ENCODE measurements around the gene OR6B2.

Gene OR6B2

DNA sequence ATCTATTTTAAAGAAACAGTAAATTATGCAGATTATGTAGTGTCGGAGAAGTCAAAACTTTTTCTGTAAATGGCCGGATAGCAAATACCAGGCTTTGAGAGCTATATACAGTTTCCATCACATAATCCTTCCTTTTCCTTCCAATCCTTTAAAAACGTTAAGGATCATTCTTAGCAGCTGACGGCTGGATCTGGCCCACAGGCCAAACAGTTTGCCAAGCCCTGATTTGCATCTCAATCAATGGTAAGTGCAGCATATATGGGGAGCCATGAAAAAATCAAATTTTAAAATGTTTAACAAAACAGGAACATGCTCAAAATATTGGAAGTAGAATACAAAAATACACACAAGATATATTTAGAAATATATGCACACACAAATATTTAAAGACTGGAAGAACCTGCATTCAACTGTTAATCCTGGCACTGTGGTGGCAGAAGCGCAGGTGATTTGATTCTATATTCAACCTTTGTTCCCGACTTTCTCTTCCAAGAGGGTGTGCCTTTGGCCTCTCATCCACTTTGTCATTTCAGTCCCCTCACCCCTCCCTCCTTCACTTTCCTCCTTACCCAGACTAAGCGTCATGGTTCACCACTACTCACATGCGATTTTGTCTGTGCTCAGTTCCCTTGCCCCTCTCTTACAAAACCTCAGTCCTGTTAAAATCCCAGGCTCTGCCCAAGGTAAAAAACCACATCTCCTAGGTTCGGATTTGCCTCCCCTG, 32.4 kb downstream of the OR6B2 start:
- Mint-ChIP-seq H3K27ac (peak overlapping the region; percentile 8), H3K4me3 (no peak overlapping the region), H3K27me3 (ENCODE audit: low read depth, poor library complexity) (no peaks in the 10 kb centered on the region), H3K9me3 (no peaks in the 10 kb centered on the region), H3K4me1 (no peaks in the 10 kb centered on the region), H3K36me3 (ENCODE audit: low read depth) (peaks cover 42% of the 10 kb centered on the region)
- TF ChIP-seq, protein P1, sequence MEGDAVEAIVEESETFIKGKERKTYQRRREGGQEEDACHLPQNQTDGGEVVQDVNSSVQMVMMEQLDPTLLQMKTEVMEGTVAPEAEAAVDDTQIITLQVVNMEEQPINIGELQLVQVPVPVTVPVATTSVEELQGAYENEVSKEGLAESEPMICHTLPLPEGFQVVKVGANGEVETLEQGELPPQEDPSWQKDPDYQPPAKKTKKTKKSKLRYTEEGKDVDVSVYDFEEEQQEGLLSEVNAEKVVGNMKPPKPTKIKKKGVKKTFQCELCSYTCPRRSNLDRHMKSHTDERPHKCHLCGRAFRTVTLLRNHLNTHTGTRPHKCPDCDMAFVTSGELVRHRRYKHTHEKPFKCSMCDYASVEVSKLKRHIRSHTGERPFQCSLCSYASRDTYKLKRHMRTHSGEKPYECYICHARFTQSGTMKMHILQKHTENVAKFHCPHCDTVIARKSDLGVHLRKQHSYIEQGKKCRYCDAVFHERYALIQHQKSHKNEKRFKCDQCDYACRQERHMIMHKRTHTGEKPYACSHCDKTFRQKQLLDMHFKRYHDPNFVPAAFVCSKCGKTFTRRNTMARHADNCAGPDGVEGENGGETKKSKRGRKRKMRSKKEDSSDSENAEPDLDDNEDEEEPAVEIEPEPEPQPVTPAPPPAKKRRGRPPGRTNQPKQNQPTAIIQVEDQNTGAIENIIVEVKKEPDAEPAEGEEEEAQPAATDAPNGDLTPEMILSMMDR (IDR thresholded peaks at IDR 0.05) = no peak
- no peak for DNase-seq

DNA sequence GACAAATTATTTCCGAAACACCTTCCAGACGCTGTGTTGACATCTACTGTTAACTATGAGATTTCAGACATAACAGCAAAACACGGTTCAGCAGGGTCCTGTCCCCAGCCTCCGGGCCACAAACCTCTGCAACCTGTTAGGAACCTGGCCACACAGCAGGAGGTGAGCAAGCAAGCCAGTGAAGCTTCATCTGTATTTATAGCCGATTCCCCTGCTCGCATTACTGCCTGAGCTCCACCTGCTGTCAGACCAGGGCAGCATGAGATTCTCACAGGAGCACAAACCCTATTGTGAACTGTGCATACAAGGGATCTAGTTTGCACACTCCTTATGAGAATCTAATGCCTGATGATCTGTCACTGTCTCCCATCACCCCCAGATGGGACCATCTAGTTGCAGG, 36.1 kb downstream of the OR6B2 start:
- Mint-ChIP-seq H3K27ac (no peak overlapping the region), H3K36me3 (ENCODE audit: low read depth) (peaks cover 44% of the 10 kb centered on the region), H3K4me3 (no peak overlapping the region), H3K4me1 (no peaks in the 10 kb centered on the region), H3K9me3 (no peaks in the 10 kb centered on the region), H3K27me3 (ENCODE audit: low read depth, poor library complexity) (no peaks in the 10 kb centered on the region)
- TF ChIP-seq, protein P1 (IDR thresholded peaks at IDR 0.05) = no peak
- no peak for DNase-seq

DNA sequence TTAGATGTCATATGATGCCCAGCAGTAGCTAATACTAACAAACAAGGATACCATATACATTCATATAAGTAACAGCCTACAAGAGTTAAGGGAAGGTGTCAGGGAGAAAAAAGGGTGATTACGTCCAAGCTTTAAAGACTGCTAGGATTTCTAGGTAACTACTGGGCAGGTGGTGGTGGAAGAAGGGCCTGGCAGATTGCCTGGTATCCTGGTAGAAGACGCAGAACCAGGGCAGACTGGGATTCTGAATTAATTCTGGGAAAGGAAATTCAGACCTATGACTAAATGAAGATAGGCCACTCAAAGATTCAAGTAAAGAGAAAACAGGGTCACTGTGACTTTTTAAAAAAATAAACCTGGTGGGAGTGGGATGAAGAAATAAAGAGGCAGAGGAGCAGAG, 36.9 kb downstream of the OR6B2 start:
- TF ChIP-seq, protein P1 (IDR thresholded peaks at IDR 0.05) = no peak
- Mint-ChIP-seq H3K36me3 (ENCODE audit: low read depth) (peaks cover 51% of the 10 kb centered on the region), H3K27me3 (ENCODE audit: low read depth, poor library complexity) (no peaks in the 10 kb centered on the region), H3K9me3 (no peaks in the 10 kb centered on the region), H3K4me3 (no peak overlapping the region), H3K27ac (no peak overlapping the region), H3K4me1 (no peaks in the 10 kb centered on the region)
- no peak for DNase-seq

DNA sequence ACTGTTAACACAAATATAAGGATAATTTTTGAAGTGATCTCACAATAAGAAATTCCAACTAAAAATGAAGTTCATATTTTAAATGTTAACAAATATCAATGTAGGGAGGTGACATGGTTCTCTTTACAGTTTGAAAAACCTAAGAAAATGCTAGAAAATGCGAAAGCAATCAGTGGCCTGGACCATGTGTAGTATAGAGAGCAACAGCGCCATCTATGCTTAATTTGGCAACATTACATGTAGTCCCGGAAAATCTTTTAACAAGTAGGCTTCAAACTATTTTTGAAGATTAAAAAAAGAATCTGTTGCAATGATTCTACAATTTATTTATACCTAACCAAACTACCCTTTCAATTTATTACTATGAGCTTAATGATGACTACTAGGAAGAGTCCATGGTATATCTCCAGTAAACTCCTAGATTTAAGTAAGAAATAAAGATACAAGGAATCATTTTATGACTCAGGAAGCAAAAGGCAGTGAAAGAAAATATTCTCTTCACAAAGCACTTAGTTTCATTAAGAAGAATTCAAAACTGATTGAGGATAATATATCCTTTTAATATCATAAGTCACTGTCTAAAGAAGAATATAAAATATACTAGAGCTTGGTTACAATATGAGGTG, 38.4 kb downstream of the OR6B2 start:
- peaks cover 66% of the 10 kb centered on the region for H3K36me3 Mint-ChIP-seq (ENCODE audit: low read depth)
- TF ChIP-seq, protein P1 (IDR thresholded peaks at IDR 0.05) = peak; percentile 92
- no peaks in the 10 kb centered on the region for H3K4me1 Mint-ChIP-seq
- peak; percentile 13 for DNase-seq
- H3K27me3 Mint-ChIP-seq (ENCODE audit: low read depth, poor library complexity) = peaks cover 4% of the 10 kb centered on the region
- no peak overlapping the region for H3K27ac Mint-ChIP-seq
- peaks cover 3% of the 10 kb centered on the region for H3K9me3 Mint-ChIP-seq
- no peak overlapping the region for H3K4me3 Mint-ChIP-seq

DNA sequence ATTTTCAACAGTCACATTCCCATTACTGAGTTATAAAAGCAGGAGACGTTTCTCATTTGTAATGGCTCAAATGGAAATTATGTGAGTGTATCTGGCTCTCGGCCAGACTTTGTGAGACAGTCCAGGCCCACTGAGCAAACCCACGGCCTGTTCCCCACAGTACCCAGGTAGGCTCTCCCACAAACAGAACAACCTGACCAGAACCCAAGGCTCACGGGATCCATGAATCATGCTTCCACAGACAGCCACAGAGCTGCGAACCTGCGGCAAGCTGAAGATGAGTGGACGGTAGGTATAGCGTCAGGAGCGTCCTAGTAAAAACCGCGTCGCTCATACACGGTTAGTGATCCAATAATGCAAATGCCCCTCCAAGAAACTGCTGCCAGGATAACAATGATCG, 39.3 kb downstream of the OR6B2 start:
- Mint-ChIP-seq H3K4me1 (no peaks in the 10 kb centered on the region), H3K27ac (no peak overlapping the region), H3K9me3 (peaks cover 10% of the 10 kb centered on the region), H3K36me3 (ENCODE audit: low read depth) (peaks cover 67% of the 10 kb centered on the region), H3K27me3 (ENCODE audit: low read depth, poor library complexity) (peaks cover 4% of the 10 kb centered on the region), H3K4me3 (no peak overlapping the region)
- DNase-seq = no peak
- TF ChIP-seq, protein P1 (IDR thresholded peaks at IDR 0.05) = no peak

DNA sequence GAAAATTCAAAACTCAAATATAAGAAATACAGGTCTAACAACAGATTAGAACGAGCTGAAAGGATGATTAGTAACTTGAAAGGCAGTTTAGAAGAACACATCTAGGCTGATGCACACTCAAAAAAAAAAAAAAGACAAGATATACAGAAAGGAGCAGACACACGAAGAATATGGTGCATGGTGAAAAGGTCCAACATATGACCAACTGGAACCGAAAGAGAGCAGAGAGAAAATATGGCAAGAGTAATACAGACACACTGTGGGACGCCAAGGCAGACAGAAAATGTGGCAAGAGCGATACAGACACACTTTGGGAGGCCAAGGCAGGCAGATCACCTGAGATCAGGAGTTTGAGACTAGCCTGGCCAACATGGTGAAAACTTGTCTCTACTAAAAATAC, 44.9 kb downstream of the OR6B2 start:
- no peak for DNase-seq
- peaks cover 7% of the 10 kb centered on the region for H3K27me3 Mint-ChIP-seq (ENCODE audit: low read depth, poor library complexity)
- H3K4me1 Mint-ChIP-seq = no peaks in the 10 kb centered on the region
- H3K9me3 Mint-ChIP-seq = peaks cover 31% of the 10 kb centered on the region
- H3K36me3 Mint-ChIP-seq (ENCODE audit: low read depth) = peaks cover 79% of the 10 kb centered on the region
- no peak overlapping the region for H3K27ac Mint-ChIP-seq
- no peak overlapping the region for H3K4me3 Mint-ChIP-seq
- TF ChIP-seq, protein P1 (IDR thresholded peaks at IDR 0.05) = no peak

All from nephron progenitor cell (in vitro differentiated cells).